Prostate gland (tissue), 2 donors: Measurements from ENCODE around the gene VASN. TPM values are rescaled to one million over a fixed set of nuclear protein-coding genes. Genes with fewer than 3 reads are reported as not detected.

Experiments used
- DNase-seq: peaks from one replicate; pipeline ENCODE4 v3.0.0-alpha.2; 2019; ENCODE audit warnings: low spot score
- H3K27ac ChIP-seq, 2 donors: fragments of 200-600 bp; sonication (generic); 2 replicates each; pipeline ENCODE4 v1.5.1; 2017 to 2019
- H3K27me3 ChIP-seq: fragments of 200-600 bp; sonication (generic); replicated peaks from 2 replicates; pipeline ENCODE4 v1.5.1; 2019; ENCODE audit not compliant: insufficient read depth
- H3K36me3 ChIP-seq, 2 donors: fragments of 200-600 bp; sonication (generic); 1 replicate in 1 of 2; 2 replicates in 1 of 2; pipeline versions ENCODE4 v1.5.1 to v1.8.1; 2017 to 2019
- H3K4me1 ChIP-seq: fragments of 200-600 bp; sonication (generic); replicated peaks from 2 replicates; pipeline ENCODE4 v1.5.1; 2019
- H3K4me3 ChIP-seq, 2 donors: fragments of 200-600 bp; sonication (generic); 2 replicates each; pipeline ENCODE4 v1.5.1; 2017 to 2019
- H3K9me3 ChIP-seq: fragments of 200-600 bp; sonication (generic); 2 replicates; pipeline ENCODE4 v1.5.1; 2017
- POLR2A ChIP-seq: fragments of 450-650 bp; IDR thresholded peaks from one replicate; pipeline ENCODE4 v1.6.1; 2016; ENCODE audit warnings: antibody characterized with exemption, mild to moderate bottlenecking
- POLR2AphosphoS5 ChIP-seq: sonication (generic); formaldehyde crosslinking; IDR thresholded peaks from one replicate; pipeline ENCODE4 v1.6.1; 2017; ENCODE audit warnings: antibody characterized with exemption
- WGBS: methylation state at CpG from one replicate; pipeline ENCODE4 v1.1.5; 2018; 5-methylcytosine and 5-hydroxymethylcytosine counted together
- intact Hi-C: fragments of 100-400 bp; cut with DNase I; formaldehyde crosslinking; loops from one replicate; pipeline ENCODE4 v1.14.2; 2022
- total RNA-seq, 2 donors: library from RNA; depleted of rRNA; stranded (reverse); fragments of >200 nt; gene quantifications; one replicate each; pipeline ENCODE4 v1.1.0, GENCODE V29; 2016
- TF ChIP-seq, protein P1 (sequence below), 4 experiments: fragments of 200-600 bp in 2 of 4; fragments of 450-650 bp in 2 of 4; sonication (generic) in 2 of 4; IDR thresholded peaks; 1 replicate in 3 of 4; 2 replicates in 1 of 4; pipeline ENCODE4 v1.5.1; 2016 to 2019; ENCODE audit warnings: antibody characterized with exemption in 4 of 4, mild to moderate bottlenecking in 2 of 4, moderate library complexity in 2 of 4

Gene VASN
- total RNA-seq, 2 donors from 2014 or later: 13.1 to 97.4 TPM

GRCh38 chr16:4381072-4381934, 9.7 kb downstream of the VASN start:
- TF ChIP-seq POLR2A: no peak
- Histone ChIP-seq H3K4me1 (peaks cover 11% of the 10 kb centered on the region), H3K9me3 (no peaks in the 10 kb centered on the region), H3K27ac (no peak overlapping the region), H3K27me3 (no peaks in the 10 kb centered on the region), H3K36me3 (no peaks in the 10 kb centered on the region), H3K4me3 (no peak overlapping the region)
- intact Hi-C loops: no loop called here
- WGBS: 92% methylated on average over 59 of the region's 59 CpGs
- no peak for DNase-seq

DNA sequence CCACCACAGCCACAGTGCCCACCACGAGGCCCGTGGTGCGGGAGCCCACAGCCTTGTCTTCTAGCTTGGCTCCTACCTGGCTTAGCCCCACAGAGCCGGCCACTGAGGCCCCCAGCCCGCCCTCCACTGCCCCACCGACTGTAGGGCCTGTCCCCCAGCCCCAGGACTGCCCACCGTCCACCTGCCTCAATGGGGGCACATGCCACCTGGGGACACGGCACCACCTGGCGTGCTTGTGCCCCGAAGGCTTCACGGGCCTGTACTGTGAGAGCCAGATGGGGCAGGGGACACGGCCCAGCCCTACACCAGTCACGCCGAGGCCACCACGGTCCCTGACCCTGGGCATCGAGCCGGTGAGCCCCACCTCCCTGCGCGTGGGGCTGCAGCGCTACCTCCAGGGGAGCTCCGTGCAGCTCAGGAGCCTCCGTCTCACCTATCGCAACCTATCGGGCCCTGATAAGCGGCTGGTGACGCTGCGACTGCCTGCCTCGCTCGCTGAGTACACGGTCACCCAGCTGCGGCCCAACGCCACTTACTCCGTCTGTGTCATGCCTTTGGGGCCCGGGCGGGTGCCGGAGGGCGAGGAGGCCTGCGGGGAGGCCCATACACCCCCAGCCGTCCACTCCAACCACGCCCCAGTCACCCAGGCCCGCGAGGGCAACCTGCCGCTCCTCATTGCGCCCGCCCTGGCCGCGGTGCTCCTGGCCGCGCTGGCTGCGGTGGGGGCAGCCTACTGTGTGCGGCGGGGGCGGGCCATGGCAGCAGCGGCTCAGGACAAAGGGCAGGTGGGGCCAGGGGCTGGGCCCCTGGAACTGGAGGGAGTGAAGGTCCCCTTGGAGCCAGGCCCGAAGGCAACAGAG, 10.5 kb downstream of the VASN start:
- Histone ChIP-seq H3K27me3 (no peaks in the 10 kb centered on the region), H3K9me3 (no peaks in the 10 kb centered on the region), H3K27ac (no peak overlapping the region), H3K4me3 (no peak overlapping the region), H3K4me1 (peaks cover 4% of the 10 kb centered on the region), H3K36me3 (no peaks in the 10 kb centered on the region)
- TF ChIP-seq, protein P1, sequence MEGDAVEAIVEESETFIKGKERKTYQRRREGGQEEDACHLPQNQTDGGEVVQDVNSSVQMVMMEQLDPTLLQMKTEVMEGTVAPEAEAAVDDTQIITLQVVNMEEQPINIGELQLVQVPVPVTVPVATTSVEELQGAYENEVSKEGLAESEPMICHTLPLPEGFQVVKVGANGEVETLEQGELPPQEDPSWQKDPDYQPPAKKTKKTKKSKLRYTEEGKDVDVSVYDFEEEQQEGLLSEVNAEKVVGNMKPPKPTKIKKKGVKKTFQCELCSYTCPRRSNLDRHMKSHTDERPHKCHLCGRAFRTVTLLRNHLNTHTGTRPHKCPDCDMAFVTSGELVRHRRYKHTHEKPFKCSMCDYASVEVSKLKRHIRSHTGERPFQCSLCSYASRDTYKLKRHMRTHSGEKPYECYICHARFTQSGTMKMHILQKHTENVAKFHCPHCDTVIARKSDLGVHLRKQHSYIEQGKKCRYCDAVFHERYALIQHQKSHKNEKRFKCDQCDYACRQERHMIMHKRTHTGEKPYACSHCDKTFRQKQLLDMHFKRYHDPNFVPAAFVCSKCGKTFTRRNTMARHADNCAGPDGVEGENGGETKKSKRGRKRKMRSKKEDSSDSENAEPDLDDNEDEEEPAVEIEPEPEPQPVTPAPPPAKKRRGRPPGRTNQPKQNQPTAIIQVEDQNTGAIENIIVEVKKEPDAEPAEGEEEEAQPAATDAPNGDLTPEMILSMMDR (IDR thresholded peaks at IDR 0.05): no peak
- TF ChIP-seq POLR2A (no peak), POLR2AphosphoS5 (no peak)
- WGBS: 93% methylated on average over 53 of the region's 55 CpGs
- intact Hi-C loops: no loop called here
- no peak for DNase-seq

GRCh38 chr16:4382795-4383357, 11.2 kb downstream of the VASN start:
- Histone ChIP-seq H3K27me3 (no peaks in the 10 kb centered on the region), H3K9me3 (no peaks in the 10 kb centered on the region), H3K27ac (no peak overlapping the region), H3K4me1 (no peaks in the 10 kb centered on the region), H3K4me3 (no peak overlapping the region), H3K36me3 (no peaks in the 10 kb centered on the region)
- no peak for DNase-seq
- intact Hi-C loops: no loop called here
- 91% methylated on average over 18 of the region's 21 CpGs for WGBS
- TF ChIP-seq, protein P1 (IDR thresholded peaks at IDR 0.05): no peak
- no peak for TF ChIP-seq POLR2A
- TF ChIP-seq POLR2AphosphoS5: no peak

DNA sequence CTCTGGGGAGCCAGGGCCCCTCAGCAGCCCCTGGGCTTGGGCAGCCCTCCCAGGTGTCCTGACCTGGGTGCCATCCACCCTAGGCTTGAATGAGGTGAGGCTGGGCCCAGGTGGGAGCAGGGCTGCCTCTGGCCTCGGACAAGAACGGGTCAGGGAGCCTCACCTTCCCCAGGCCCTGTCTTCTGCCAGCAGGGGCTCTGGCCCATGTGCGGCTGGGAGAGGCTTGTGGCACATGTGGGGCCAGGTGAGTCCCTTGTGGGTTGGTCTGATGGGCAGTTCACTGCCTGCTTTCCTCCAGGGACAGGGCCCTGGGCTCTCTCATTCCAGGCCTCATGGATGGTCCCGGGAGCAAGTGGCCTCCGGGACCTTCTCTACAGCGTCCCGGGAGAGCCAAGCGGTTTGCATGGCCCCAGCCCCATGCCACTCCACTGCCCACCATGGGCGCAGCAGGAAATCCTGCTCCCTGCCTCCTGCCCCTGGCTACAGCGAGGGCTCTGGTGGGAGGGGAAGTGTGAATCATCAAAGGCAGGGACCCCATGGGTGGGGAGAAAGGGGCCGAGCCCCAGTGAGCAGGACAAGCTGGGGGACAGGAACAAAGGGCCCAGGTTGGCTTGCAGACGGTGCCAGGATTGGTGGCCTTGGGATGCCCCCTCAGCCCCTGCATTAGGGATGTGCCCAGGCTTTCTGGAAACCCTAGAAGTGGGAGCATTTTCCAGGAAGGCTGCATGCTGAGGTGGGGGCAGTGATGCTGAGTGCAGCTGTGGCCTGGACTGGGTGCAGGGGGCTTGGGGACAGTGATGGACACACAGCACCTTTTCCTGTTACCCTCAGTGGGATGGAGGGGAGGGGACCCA, 12.2 kb downstream of the VASN start:
- no peaks in the 10 kb centered on the region for H3K9me3 ChIP-seq
- H3K27me3 ChIP-seq: no peaks in the 10 kb centered on the region
- no peaks in the 10 kb centered on the region for H3K36me3 ChIP-seq
- intact Hi-C loops: no loop called here
- WGBS: 81% methylated on average over 12 of the region's 12 CpGs
- no peaks in the 10 kb centered on the region for H3K4me1 ChIP-seq
- H3K27ac ChIP-seq: no peak overlapping the region
- no peak overlapping the region for H3K4me3 ChIP-seq
- no peak for DNase-seq
- TF ChIP-seq POLR2A (no peak), POLR2AphosphoS5 (no peak)
- TF ChIP-seq, protein P1 (IDR thresholded peaks at IDR 0.05): no peak
